ENCODE data around the gene NKX1-1. TPM values are rescaled to one million over a fixed set of nuclear protein-coding genes. Genes with fewer than 3 reads are reported as not detected.

The NKX1-1 gene
- total RNA-seq, 1 donor from 2014 or later, result not detected

DNA sequence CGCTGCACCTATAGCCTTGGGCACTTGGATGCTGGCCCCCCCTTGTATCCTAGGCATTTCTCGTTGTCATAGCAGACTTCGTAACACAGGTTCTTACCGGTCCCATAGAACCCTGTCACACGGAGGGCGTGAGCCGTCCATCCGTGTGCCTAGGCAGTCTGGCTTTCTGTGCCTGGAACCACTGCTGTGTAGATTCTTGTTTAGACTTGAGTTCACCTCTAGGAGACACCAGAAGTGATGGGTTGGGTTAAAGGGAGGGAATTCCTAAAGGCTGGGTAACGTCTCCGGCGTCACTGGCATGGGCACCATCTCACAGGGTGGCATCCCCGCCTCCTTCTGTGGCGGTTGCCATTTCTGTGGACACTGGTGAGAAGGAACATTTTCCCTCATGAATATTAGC, 13.5 kb upstream of the NKX1-1 start:
- Mint-ChIP-seq H3K9me3 (ENCODE audit: unreplicated experiment) (no peaks in the 10 kb centered on the region), H3K36me3 (ENCODE audit: unreplicated experiment) (no peaks in the 10 kb centered on the region), H3K4me3 (ENCODE audit: unreplicated experiment) (no peak overlapping the region), H3K27me3 (ENCODE audit: unreplicated experiment) (peaks cover 25% of the 10 kb centered on the region), H3K4me1 (ENCODE audit: unreplicated experiment) (no peaks in the 10 kb centered on the region), H3K27ac (ENCODE audit: unreplicated experiment) (no peak overlapping the region)
- TF ChIP-seq, protein P1, sequence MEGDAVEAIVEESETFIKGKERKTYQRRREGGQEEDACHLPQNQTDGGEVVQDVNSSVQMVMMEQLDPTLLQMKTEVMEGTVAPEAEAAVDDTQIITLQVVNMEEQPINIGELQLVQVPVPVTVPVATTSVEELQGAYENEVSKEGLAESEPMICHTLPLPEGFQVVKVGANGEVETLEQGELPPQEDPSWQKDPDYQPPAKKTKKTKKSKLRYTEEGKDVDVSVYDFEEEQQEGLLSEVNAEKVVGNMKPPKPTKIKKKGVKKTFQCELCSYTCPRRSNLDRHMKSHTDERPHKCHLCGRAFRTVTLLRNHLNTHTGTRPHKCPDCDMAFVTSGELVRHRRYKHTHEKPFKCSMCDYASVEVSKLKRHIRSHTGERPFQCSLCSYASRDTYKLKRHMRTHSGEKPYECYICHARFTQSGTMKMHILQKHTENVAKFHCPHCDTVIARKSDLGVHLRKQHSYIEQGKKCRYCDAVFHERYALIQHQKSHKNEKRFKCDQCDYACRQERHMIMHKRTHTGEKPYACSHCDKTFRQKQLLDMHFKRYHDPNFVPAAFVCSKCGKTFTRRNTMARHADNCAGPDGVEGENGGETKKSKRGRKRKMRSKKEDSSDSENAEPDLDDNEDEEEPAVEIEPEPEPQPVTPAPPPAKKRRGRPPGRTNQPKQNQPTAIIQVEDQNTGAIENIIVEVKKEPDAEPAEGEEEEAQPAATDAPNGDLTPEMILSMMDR (IDR thresholded peaks at IDR 0.05), result no peak
- peak; percentile 57 for DNase-seq (ENCODE audit: extremely low spot score, unreplicated experiment)

DNA sequence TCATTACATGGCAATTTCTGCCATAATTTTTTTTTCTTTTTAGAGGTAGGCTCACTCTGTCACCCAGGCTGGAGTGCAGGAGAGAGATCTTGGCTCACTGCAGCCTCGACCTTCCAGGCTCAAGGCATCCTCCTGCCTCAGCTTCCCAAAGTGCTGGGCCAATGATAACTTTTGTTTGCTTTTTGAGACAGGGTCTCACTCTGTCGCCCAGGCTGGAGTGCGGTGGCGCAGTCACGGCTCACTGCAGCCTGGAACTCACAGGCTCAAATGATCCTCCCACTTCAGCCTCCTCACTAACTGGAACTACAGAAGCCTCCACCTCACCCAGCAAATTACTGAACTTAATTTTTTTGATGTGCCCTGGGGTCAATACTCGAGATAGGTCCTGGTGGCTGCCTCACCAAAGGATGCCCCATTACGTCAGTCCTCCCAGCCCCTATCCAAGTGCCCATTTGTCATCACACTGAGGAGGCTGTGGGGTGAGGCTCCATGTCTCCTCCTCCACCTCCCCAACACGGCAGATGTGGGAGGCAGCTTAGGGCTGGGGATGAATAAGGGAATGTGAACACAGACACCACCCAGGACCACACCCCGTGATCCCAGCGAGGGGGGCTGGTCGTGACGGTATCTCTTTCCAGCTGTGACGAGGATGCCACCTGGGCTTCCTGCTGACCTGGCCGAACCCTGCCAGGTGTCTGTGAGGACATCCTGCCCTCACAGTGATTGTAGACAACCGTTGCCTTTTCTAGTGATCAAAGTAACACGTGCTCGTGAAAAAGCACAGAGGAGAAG, 12.4 kb upstream of the NKX1-1 start:
- TF ChIP-seq, protein P1 (IDR thresholded peaks at IDR 0.05), result no peak
- Mint-ChIP-seq H3K4me1 (ENCODE audit: unreplicated experiment) (no peaks in the 10 kb centered on the region), H3K4me3 (ENCODE audit: unreplicated experiment) (no peak overlapping the region), H3K27me3 (ENCODE audit: unreplicated experiment) (peaks cover 20% of the 10 kb centered on the region), H3K36me3 (ENCODE audit: unreplicated experiment) (no peaks in the 10 kb centered on the region), H3K9me3 (ENCODE audit: unreplicated experiment) (no peaks in the 10 kb centered on the region), H3K27ac (ENCODE audit: unreplicated experiment) (no peak overlapping the region)
- DNase-seq (ENCODE audit: extremely low spot score, unreplicated experiment), result peak; percentile 82

DNA sequence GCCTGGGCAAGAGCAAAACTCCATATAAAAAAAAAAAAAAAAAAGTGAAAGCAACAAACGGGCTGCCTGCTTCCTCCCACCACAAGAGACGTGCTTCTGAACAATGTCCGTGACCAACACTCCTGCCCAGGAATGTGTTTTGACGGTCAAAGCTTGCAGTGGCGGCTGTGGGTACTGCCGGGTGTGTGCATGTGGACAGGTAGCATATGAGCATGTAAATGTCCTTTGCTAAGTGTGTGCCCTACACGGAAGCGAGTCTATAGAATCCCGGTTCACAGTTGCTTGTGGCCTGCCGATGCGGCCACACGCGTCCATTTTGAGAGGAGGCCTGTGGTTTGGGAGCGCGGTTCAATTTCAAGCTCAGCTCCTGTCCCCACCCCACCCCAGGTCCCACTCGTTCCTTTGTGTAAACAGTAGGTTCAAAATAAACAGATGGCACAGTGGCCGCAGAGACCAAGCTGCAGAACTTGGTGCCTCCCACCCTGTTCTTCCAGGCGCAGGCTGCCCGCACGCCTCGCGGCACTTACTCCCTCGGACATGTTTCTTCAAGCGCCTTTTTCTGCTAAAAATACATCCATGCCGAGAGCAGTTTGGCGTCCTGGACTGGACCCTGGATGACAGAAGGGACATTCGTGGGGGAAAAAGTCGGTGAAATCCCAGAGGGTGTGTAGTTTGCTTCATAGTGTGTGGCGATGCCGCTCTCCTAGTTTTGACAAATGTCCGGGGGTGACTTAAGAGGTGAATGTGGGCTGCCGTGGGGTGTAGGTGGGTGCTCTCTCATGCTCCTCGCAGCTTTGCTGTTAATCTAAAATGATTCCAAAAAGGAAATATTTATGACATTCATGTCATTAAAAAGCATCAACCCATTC, 11.5 kb upstream of the NKX1-1 start:
- DNase-seq (ENCODE audit: extremely low spot score, unreplicated experiment), result peak; percentile 57
- H3K9me3 Mint-ChIP-seq (ENCODE audit: unreplicated experiment), result no peaks in the 10 kb centered on the region
- no peaks in the 10 kb centered on the region for H3K4me1 Mint-ChIP-seq (ENCODE audit: unreplicated experiment)
- H3K27ac Mint-ChIP-seq (ENCODE audit: unreplicated experiment), result no peak overlapping the region
- no peak overlapping the region for H3K4me3 Mint-ChIP-seq (ENCODE audit: unreplicated experiment)
- no peaks in the 10 kb centered on the region for H3K36me3 Mint-ChIP-seq (ENCODE audit: unreplicated experiment)
- H3K27me3 Mint-ChIP-seq (ENCODE audit: unreplicated experiment), result peaks cover 15% of the 10 kb centered on the region
- TF ChIP-seq, protein P1 (IDR thresholded peaks at IDR 0.05), result no peak

DNA sequence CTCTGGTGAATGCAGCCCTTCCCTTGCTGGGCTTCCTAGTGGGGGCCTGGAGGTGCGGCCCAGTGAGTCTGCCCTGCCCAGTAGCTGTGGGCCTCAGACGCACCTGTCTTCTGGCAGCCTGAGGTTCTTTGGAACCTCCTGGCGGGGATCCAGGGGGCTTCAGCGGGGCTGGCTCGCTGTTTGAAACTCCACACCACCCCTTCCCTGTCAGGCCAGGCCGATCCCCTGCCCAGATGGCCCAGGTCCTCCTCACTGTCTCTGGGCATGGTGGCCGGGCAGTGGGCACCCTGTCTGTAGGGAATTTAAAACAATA, 10.7 kb upstream of the NKX1-1 start:
- Mint-ChIP-seq H3K27ac (ENCODE audit: unreplicated experiment) (no peak overlapping the region), H3K27me3 (ENCODE audit: unreplicated experiment) (peaks cover 10% of the 10 kb centered on the region), H3K4me1 (ENCODE audit: unreplicated experiment) (no peaks in the 10 kb centered on the region), H3K36me3 (ENCODE audit: unreplicated experiment) (no peaks in the 10 kb centered on the region), H3K4me3 (ENCODE audit: unreplicated experiment) (no peak overlapping the region), H3K9me3 (ENCODE audit: unreplicated experiment) (no peaks in the 10 kb centered on the region)
- peak; percentile 76 for DNase-seq (ENCODE audit: extremely low spot score, unreplicated experiment)
- TF ChIP-seq, protein P1 (IDR thresholded peaks at IDR 0.05), result no peak
